Measurements from ENCODE around the gene KLHDC4.
"Not testable (repeated sequence)": the region's sequence is repeated elsewhere in the genome, so short reads cannot be mapped to it uniquely, and the experiment has no call there.

Gene KLHDC4

DNA sequence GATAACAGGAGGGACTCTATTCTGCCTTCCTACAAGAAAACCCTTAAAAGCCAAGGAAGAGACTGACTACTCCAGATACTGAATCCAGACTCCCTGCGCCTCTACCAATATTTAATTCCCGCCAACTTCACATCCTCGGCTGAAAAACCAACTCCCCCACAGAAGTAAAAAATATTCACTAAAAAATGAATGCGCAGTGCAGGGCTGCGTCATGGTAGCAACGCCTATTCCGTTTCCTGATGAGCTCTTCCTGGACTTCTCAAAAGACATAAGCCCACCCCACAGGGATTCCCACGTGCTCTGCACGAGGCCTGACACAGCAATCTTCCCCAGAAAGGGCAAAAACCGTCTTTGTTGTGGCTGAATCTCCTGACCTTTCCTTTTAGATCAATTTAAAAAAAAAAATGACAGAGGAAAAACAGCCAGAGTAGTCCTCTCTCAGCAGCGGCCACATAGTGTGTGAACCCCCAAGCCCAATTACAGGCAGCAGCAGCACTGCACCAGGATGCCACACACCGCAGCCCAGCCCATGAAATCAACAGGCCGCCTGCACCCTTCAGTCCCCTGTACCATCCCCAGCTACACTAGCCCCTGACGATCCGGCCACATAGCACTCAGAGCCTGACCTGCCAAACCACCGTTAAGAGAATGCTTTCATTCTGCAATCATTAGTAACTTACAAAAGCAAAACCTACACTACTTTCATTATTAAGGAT, 23.9 kb downstream of the KLHDC4 start:
- no peak for DNase-seq

DNA sequence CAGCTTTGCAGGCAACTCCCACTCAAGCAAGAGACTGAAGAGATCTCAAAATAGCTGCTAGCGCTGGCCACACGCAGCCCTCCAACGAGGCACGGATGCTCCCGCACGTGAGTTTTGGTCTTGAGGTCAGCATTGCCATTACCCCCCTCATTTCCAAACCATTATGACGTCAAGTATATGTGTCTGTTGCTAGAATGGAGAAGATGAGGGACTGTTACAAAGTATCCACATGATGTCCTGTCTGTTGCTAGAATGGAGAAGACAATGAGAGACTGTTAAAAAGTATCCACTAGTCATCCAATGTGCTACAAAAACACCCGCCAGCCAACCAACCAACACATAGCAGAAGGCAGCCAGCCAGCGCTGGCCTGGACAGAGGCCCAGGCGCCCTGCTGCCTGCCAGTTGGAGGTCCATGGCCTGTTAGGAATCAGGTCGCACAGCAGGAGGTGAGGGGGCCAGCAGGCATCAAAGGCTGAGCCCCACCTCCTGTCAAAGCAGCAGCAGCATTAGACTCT, 24.8 kb downstream of the KLHDC4 start:
- DNase-seq = peak; percentile 75

DNA sequence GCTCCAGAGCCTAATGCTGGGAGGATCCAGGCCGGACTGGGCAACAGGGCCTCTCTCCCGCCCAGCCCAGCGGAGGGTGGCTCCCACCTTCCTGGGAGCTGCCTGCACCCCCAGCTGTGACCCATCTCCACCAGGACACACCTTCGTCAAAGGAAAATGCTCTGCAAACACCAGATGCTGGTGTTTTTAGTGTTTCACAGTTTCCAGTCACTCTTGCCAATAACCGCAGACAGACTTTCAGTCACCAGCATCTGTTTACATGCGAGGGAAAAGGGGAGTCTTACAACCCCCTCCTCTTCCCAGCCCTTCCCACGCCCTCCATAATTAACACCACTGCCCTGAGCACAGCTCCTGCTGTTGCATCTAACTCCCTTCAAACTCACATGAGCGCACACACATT, 25.3 kb downstream of the KLHDC4 start:
- DNase-seq = peak; percentile 92

DNA sequence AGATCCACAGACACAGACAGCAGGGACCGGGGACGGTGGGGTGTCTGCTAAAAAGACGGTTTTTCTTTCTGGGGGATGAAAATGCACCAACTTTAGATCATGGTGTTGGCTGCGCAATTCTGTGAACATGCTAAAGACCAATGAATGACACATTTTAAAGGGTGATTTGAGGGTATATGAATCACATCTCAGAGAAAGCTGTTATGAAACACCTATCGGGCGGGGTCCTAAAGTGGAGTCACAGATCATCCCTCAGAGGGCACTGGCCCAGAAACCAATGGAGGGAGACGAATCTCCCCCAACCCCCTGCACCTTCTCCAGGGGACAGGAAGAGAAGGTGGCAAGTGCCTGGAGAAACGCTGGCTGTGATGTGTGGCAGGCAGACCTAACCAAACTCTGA, 26.0 kb downstream of the KLHDC4 start:
- no peak for DNase-seq

DNA sequence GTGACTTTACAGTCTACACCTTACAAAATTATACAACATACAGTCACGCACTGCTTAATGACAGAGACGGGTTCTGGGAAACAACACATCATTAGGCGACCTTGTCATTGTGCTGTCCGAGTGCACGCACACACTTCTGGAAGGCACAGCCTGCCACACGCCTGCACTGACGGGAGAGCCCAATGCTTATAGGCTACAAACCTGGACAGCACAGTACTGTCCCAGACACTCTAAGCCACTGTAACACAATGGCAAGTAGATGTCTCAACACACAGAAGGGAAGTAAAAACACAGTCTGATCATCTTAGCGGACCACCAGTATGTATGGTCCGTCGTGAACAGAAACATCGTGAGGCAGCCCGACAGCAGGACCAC, 29.8 kb downstream of the KLHDC4 start:
- DNase-seq = no peak

DNA sequence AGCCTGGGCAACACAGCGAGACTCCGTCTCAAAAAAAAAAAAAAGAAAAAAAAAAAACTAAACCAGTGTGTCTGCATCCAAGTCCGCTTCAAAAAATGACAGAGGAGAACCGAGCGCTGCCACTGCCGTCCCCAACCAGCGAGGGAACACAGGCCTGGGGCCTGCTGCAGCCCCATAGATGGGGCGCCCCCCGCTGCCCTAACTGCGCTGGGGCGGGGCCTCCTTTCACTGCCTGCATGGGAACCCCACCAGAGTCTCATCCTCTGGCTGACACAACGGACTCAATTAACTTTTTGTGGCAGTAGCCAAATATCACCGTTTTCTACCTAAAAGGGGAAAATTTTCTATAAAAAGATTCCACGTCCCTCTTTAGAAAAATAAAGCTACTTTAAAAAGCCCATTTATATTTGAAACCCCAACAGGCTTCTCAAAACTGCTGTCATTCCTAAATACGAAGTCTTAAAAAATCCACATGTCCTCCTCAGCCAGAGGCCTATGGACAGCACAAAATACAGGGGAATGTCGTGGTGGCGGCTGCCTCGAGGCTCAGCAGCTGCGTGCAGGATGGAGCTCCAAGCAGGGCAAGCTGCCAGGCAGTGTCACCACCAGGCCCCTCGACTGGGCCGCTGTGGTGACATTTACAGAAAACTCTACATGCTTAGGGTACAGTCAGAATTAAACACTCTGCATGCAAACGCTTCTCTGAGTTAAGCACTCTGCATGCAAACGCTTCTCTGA, 30.3 kb downstream of the KLHDC4 start:
- DNase-seq = no peak

DNA sequence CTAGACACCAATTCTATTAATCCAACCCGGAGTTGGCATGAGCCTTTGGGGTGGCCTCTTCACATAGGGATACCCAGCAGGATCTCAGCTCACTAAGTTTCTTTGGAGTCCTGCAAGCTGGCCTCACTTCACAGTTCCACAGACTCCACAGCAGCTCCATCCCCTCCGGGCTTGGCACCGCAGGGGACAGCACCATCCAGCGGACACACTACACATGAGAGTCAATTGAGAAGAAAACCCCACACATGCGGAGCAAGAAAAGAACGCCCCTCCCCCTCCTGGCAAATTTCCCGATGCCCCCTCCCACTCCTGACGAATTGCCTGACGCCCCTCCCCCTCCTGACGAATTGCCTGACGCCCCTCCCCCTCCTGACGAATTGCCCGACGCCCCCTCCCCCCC, 31.1 kb downstream of the KLHDC4 start:
- DNase-seq = no peak

DNA sequence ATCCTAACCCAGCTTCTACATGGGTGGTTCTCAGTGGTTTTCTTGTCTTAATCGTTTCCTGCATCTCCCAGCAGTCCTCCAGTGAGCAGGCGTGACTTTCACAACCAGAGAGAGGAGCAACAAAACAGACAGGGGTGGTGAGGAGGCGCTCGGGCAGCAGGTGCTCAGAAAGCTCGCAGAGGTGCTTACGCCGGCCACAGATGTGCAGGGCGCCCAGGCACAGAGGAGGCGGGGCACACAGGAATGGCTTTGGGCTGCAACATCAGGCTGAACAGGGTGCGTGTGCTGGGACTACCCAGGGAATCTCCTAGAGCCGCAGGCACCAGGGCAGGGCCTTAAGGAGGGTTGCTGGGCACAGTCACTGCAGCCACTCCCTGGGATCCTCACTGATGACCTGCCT, 32.6 kb downstream of the KLHDC4 start:
- DNase-seq = no peak

DNA sequence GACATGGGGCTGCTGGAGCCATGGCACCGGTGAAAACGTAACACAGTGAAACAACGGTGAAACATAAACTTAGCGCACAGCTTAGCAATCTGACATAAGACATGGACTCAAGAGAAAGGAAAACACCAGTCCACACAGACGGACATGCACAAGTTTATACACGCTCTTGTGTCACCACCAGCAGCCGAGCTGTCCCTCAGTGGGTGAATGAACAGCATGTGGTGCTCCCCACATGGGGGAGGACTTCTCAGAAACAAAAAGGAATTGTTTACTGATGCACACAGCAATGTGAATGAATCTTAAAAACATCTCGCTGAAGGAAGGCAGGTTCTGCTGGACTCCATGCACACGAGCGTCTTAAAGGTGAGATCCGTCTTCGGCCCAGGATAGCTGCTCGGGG, 34.2 kb downstream of the KLHDC4 start:
- DNase-seq = no peak

DNA sequence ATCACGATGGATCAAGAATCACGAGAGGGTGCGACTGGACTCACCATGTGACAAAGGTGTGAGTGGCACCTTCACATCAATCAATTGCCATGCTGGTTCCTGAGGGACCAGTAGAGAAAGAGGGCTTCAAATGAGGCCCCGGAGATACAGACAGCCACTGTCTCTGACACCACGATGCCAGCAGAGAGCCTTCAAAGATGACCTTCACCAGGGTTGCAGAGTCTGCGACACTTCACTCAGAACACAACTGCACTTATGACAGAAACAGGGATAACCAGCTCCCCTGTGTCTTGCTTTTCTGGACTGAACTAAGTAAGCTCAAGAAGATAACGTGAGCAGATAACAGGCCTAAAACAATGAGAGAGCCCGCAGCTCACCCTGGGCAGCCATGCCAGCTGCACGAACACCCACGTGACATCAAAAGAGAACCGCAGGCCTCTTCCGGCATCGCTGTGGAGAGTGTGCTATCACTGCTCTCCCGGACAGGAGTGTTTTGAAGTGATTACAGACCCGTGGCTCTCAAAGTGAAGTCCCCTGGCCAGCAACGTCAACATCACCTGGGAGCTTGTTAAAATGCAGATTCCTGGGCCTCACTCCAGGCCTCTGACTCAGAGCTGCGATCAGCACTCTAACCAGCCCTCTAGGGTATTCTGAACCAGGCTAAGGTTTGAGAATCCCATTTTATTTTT, 36.4 kb downstream of the KLHDC4 start:
- no peak for DNase-seq

DNA sequence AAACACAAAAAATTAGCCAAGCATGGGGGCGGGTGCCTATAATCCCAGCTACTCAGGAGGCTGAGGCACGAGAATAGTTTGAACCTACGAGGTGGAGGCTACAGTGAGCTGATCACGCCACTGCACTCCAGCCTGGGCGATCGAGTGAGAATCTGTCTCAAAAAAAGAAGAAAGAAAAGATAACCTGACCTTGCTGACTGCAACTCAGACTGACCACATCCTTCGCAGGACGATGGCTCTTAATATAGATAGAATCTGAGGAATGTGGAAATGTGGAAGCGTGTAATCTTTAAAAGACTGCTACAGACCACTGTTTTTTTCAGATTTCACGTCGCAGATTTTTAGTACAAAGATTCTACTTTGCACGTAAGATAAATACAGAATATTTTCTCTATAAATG, 37.8 kb downstream of the KLHDC4 start:
- no peak for DNase-seq

DNA sequence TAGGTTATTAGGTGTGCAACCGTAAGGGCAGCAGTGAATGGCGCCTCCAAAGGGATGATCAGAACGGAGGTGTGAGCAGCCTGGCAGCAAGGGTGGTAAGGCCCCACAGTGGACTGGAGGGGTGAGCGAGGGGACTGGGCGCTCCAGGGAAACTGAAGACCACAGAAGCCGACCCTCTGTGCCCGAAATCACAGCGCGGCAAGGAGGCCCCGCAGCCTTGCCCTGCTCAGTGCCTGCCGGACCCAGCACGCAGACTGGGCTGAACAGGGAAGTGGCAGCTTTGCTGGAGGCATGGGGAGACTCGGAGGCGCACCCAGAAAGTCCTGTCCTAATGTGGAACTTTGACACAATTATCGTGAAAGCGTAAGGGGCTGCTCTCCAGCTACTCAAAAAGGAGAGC, 38.4 kb downstream of the KLHDC4 start:
- no peak for DNase-seq

DNA sequence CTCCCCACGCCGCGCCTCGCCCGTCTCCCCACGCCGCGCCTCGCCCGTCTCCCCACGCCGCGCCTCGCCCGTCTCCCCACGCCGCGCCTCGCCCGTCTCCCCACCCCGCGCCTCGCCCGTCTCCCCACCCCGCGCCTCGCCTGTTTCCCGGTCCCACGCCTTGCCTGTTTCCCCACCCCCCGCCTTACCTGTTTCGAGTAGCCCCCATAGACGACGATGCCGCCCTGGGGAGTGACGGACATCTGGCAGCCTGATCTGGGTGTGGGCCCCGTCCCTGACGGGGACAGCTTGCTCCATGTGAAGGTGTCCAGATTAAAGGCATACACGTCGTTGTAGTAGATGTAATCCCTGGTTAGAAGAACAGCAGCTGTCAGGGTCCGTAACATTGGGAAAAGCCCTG, 39.2 kb downstream of the KLHDC4 start:
- DNase-seq = not testable (repeated sequence)

DNA sequence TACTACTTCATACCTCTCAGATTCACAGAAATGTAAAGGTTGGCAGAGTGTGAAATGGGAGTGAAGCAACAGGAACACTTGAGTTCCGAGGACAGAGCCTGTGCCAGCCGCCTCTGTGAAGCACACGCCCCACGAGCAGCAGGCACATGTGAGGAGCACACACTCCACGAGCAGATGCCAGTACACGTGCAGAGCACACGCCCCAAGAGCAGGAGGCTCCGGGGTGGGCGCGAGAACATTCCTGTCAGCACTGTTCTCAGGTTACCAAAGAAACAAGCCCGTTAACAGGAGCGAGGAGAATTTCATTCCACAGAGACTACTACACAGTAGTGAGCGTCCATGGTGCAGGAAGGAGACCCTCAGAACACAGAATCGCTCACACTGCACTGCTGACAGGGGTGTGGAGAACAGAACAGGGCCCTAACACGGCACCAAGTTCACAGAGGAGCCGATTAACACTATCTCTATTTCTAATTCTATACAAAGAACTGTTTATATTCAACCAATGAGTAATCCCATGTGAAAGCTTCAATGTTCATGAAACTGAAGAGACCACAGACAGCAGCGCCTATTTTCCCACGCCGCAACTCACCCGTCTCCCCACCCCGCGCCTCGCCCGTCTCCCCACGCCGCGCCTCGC, 40.1 kb downstream of the KLHDC4 start:
- no peak for DNase-seq

DNA sequence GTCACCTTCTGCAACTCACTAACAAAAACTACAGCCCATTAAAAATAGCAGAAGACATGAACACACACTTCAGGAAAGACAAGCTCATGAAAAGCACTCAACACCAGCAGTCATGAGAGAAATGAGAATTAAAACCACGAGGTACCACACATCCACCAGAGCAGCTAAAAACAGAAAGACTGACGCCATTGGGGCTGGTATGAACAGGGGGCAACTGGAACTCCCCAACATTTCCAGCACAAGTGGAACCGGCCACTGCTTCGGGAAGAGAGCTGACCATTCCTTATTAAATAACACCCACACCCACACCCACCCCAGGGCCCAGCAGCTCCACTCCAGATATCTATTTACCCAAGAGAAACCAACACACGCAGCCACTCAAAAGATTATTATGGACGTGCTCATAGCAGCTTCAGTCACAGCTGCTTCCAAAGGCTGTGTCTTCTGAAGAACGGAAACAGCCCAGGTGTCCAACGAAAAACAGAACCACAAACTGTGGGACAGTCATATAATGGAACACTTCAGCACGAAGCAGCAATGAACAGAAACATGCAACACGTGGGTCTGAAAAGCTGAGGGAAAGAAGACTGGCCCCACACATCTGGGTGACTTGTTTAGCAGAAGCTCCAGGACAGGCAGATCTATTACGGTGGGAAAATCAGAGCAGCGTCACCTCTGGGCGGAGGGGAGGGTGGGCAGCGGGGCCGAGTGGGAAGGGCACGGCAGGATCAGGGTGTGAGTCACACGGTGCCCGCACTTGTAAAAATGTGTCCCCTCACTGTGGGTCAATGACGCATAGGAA, 41.1 kb downstream of the KLHDC4 start:
- DNase-seq = no peak

DNA sequence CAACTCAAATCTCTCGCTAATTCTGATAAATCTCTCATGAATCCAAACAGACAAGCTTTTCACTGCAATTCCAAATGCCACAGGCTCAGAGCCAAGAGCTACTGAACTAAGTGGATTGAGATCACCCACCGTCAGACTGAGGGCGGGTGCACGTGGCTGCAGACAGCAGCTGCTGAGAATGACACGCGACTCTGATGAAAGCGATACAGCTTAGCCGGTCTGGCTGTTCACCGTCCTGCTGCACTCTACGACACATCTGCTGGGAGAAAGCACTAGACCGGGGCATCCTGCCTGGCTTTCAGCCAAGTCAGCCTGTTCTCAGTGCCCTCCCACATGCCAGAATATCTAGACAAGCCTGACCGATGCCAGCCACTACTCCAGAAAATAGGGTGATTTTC, 42.6 kb downstream of the KLHDC4 start:
- peak; percentile 89 for DNase-seq

DNA sequence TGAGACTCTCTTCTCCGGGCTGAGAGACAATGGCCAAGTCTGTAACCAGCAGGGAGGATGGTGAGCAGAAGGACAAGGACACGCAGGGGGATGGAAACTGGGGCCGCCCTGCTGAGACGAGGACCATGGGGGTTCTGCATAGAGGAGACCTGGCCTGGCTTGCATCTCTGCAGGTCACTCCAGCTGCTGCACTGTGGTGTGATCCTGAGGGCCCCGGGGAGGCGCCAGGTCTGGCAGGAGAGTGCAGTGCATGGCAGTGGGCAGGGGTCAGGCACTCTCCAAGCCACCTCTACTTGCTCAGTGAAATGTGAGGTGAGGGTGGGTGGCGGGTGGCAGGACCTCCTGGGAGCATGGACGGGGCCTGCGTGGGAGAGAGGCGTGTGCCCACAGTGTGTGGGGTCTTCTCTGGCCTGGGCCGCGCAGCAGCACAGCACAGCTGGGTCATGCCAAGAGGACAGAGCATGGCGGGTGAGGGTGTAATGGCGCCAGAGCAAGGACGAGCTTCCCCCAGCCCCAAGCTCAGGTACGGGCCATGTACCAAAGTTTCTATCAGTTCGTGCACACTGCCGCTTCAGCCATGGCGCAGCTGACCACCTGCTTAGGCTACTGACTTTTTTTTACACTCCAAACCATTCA, 43.1 kb downstream of the KLHDC4 start:
- no peak for DNase-seq

DNA sequence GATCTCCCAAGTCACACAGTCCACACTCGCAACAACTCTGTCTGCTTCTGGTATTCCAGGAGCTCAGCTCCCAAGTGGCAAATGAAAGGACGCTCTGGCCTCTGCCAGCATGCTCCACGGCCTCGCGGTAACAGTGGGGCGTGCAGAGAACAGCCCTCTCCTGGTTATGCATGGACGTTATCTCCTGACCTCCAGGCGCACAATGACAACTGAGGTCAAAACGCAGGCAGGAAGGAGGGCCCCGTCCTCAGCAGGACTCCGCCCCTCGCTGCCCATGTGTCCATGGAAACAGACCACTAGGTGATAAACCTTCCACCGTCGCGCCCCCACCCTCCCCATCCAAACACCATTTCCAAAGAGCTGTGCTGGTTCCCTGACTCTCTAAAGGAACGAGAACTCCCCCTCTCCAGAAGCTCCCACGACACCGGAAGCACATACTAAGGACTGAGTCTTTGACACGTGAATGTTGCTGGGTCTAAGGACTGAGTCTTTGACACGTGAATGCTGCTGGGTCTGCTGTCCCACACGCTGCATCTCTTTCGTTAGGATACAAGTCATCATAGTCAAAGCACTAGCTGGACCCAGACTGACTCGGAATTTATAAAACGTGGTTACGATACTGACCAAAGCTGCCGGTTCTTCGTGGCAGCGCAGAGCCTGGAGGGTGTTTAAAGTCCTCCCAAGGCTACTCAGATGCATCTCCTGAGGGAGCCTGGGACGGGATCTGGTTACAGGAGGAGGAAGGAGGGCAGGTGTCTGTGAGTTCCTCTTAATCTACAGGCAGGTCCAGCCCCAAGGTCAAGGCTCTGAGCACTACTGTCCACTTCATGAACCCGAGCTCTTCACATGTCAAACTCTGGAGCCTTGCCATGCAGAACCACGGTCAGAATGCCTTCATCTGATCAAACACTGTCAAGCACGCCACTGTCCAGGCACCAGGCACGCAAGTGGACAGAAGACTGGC, 43.9 kb downstream of the KLHDC4 start:
- no peak for DNase-seq

DNA sequence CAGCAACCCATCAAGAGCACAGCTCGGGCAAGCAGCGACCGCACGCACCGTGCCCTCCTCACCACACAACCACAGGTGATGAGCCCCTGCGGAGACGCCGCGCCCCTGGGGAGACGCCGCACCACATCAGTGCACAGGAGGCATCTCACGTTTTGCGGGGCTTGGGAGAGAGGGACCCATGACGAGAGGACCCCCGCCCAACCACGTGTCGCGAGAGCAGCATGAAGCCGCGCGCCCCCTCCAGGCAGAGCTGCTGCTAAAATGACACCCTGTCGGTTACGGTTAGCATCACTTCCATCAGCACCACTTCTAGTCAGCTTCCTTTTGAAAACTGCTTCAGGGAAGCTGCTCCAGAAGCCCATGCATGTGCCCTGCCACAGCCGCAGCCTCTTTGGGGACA, 45.3 kb downstream of the KLHDC4 start:
- DNase-seq = no peak

DNA sequence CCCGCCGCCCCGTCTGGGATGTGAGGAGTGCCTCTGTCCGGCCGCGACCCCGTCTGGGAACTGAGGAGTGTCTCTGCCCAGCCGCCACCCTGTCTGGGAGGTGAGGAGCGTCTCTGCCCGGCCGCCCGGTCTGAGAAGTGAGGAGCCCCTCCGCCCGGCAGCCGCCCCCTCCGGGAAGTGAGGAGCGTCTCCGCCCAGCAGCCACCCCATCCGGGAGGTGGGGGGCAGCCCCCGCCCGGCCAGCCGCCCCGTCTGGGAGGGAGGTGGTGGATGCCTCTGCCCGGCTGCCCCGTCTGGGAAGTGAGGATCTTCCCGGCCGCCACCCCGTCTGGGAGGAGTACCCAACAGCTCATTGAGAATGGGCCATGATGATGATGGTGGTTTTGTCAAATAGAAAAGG, 47.0 kb downstream of the KLHDC4 start:
- DNase-seq = not testable (repeated sequence)

DNA sequence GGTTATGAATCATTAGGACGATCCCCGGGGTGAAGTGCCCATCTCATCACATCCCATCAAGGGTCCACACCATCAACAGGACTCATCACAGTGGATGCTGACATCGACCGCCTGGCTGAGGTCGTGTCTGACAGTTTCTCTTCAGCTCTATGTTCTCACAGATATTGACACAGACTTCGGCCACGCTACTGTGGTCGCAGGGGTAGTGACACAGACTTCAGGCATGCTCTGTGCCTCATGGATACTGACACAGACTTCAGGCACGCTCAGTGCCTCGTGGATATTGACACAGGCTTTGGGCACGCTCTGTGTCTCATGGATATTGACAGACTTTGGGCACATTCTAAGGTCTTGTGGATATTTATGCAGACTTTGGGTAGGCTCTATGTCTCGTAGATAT, 50.1 kb downstream of the KLHDC4 start:
- no peak for DNase-seq
